GM10847 (cell line): ENCODE data around the gene RTN1.

ENCODE experiments used
- POLR2A ChIP-seq: IDR thresholded peaks from 2 replicates; pipeline ENCODE4 v1.6.1; 2011; ENCODE audit not compliant: insufficient read length; ENCODE audit errors: extremely low read depth

The RTN1 gene

GRCh38 chr14:59776468-59776867 is 94.1 kb downstream of the RTN1 start:
- TF ChIP-seq POLR2A, result no peak

DNA sequence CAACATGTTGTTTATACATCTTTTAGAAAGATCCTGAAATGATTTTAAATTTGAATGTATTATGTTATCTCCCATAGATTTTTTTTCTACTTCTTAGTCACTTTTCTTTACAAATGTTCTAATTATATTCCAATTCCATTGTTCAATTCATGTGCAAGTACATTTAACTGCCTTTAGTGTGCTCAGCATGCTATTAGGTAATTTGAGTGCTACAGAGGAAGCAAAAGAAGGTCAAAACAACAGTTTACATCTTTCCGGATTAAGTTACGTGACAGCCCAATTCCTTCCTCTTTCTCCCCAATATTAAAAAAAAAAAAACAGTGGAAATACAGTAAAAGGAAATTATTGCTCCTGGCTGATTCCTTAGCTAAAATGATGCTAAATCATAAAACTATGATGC is 98.3 kb downstream of the RTN1 start:
- no peak for TF ChIP-seq POLR2A

GRCh38 chr14:59771577-59771976 is 99.0 kb downstream of the RTN1 start:
- TF ChIP-seq POLR2A, result no peak

GRCh38 chr14:59769586-59769985 is 101.0 kb downstream of the RTN1 start:
- no peak for TF ChIP-seq POLR2A

- no peak for TF ChIP-seq POLR2A
Observed at GRCh38 chr14:59768855-59769375, 101.7 kb downstream of the RTN1 start.

- TF ChIP-seq POLR2A, result no peak
Observed at GRCh38 chr14:59761851-59762250, 108.7 kb downstream of the RTN1 start.

DNA sequence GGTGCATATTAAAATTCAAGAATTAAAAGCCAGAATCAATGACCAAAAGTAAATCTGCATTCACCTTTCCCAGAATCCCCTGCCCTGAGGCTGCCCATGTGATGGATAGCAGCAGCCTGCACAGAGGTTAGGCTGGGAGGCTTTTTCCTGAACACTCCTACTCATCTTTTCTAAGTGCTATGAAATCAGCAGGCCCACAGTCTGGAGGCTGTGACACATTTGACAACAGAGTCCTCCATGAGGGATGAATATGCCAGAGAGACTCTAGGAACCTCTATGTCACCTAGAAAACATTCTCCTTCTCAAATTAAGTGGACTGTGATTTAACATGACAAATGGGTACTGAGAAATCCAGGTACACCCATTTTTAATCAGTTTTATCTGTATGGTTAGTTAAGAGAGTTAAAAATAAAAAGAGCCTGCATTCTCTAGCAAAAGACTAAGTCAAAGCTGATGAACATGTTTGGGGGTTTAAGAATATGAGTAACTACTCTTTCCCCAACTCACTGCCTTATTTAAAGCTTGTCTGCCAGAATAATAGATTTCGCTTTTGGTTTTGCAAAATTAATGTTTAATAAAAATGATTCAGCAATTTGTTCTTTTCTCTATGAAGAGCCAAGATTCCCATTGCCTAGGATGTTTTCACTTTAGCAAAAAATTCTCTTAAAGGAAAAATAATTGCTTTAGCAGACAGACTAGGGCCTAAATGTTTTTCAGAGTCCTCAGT is 115.0 kb downstream of the RTN1 start:
- TF ChIP-seq POLR2A, result no peak

GRCh38 chr14:59754256-59754655 is 116.3 kb downstream of the RTN1 start:
- TF ChIP-seq POLR2A, result no peak

DNA sequence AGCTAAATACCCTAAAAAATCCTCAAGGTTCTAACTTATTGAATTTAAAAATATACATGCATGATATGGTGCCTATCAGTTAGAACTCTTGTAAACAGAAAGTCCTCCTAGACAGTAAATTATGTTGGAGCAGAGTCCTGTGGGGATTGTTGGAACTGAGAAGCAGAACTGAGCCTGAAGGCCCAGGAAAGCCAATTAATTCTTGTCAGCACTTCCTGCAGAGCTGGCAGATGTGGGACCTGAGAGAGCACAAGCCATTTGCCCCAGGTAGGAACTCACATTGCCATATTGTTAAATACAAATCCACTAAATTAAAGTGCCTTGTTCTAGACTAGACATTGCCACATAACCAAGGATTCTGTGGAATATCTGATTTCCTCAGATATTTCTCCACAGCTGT is 117.1 kb downstream of the RTN1 start:
- TF ChIP-seq POLR2A, result no peak

DNA sequence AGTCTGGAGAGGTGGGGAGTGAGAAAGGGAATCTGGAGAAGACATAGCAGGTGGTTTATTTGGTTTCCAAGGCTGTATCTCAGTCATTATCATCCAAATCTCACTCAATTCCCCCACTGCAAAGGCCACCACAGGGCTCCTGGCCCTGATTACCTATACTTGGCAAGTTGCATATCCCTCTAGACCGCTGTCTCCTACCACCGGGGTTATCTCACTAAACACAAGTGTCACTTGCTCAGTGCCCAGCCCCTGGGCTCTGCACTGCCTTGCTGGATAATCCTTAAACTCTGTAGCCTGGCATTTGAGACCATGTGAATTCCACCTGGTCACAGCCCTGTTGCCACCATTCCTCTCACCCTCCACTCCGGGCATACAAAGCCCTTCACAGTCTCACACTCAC is 119.0 kb downstream of the RTN1 start:
- no peak for TF ChIP-seq POLR2A

GRCh38 chr14:59739794-59740193 is 130.8 kb downstream of the RTN1 start:
- TF ChIP-seq POLR2A, result no peak

DNA sequence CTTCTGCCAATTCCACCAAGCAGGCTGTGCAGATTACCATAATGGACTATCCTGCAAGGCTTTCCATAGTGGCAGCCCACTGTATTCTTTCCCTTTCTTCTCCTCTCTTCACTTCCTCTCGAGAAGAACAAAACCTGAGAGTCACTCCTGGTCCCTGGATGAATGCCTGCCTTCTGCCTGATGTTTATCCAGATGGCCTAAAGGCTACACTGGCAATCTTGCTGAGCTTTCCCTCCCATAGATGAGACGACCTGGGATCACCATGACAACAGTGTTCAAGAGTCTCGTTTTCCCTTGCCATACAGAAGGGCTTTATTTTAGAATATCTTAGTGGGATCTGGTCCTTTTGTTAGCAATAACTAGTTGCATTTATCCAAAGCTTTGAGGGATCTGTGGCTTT is 142.3 kb downstream of the RTN1 start:
- no peak for TF ChIP-seq POLR2A

GRCh38 chr14:59727073-59727661 is 143.4 kb downstream of the RTN1 start:
- TF ChIP-seq POLR2A, result no peak

GRCh38 chr14:59711080-59711479 is 159.5 kb downstream of the RTN1 start:
- no peak for TF ChIP-seq POLR2A

- TF ChIP-seq POLR2A, result no peak
Observed at GRCh38 chr14:59707778-59708561, 162.6 kb downstream of the RTN1 start.

- no peak for TF ChIP-seq POLR2A
Observed at GRCh38 chr14:59705866-59706265, 164.7 kb downstream of the RTN1 start.
